ENCODE results near the gene SGTA.

The SGTA gene

DNA sequence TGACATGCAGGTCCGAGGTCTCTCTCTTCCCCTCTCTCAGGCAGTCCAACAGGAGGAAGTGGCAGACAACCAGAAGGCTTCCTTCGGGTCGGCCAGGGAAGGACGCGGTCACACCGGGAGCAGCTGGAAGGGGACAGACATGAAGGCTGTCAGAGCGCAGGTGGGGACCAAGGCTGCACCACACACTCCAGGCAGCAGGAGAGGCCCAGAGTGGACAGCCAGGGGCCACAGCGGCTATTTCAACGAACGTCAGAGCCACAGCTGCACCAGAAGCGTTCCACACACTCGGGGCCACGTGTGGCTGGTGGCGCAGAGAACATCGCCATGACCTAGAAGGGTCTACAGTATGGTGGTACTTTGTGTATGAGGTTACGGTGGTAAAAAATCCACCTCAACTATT, 27.3 kb downstream of the SGTA start:
- Histone ChIP-seq H3K9ac (peak overlapping the region in 2 of 11 experiments; percentile 69 to 75; a peak in 3 of 22 replicates), H3K36me3 (peaks cover 58 to 88% (median 79%) of the 10 kb centered on the region in 11 experiments), H4K20me1 (peaks cover 7 to 81% (median 54%) of the 10 kb centered on the region in 11 experiments; a peak in 21 of 22 replicates), H3K27me3 (no peaks in the 10 kb centered on the region), H3K27ac (peak overlapping the region in 1 of 11 experiments; percentile 4; a peak in 1 of 22 replicates), H3K4me1 (peaks cover 20 to 62% (median 50%) of the 10 kb centered on the region in 10 experiments), H3K9me3 (replicated peaks in 1 of 11) (no peaks in the 10 kb centered on the region), H3K4me2 (peak overlapping the region in 4 of 11 experiments; percentile 89 to 97 (median 92); a peak in 7 of 22 replicates), H3K4me3 (no peak overlapping the region)
- no peak for TF ChIP-seq Cebpa-rat (IDR thresholded peaks at IDR 0.05)

DNA sequence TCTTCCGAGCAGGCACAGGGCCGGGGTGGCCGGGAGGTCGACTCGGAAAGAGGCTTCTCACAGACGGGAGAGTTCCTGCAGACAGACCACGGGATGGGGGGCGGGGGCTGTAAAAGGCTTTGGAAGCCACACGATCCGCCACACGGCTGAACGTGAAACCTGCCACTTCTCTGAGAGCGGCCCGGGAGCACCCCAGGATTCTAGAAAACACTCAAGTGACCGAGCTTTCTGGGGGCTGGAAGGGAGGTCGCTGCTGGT, 27.7 kb downstream of the SGTA start:
- Histone ChIP-seq H3K4me3 (no peak overlapping the region), H4K20me1 (peaks cover 7 to 77% (median 50%) of the 10 kb centered on the region in 11 experiments; a peak in 20 of 22 replicates), H3K9ac (peak overlapping the region in 1 of 11 experiments; percentile 75; a peak in 1 of 22 replicates), H3K4me1 (peaks cover 24 to 62% (median 51%) of the 10 kb centered on the region in 10 experiments), H3K27ac (no peak overlapping the region), H3K36me3 (peaks cover 54 to 84% (median 74%) of the 10 kb centered on the region in 11 experiments), H3K27me3 (no peaks in the 10 kb centered on the region), H3K4me2 (peak overlapping the region in 2 of 11 experiments; percentile 89 to 93; a peak in 3 of 22 replicates), H3K9me3 (replicated peaks in 1 of 11) (no peaks in the 10 kb centered on the region)
- no peak for TF ChIP-seq Cebpa-rat (IDR thresholded peaks at IDR 0.05)

DNA sequence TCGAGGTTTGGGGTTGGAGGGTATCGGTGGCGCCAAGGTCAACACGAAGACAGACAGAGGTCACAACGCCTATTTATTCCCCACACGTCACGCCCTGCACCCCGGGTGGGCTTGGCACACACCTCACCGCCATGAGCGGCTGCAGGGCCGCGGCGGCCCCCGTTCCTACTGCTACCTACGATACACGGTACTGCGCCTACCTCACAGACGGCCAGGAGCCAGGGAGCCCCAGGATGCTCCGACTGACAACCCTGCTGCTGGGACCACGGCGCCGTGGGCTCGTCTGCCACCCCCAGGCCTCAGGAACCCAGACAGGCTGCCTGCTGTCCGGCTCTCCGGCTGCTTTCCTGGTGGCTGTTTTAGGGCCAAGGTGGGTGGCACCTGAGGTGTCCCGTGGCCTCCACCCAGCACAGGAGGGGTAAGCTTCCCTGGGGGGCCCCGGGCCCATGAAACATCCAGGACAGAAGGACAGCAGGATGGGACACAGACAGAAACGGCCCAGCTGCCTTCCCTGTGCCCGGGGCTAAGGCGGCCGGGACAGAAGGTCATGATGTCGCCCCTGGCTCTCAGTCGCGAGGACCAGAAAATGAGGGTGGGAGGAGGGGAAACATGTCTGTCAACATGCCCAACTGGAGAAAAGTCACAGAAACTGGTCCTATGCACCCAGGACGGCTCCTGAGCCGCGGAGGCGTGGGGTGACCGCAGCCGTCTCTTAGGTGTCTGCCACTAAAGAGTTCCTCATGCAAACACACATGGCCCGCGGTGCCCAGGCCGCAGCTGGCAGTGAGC, 28.2 kb downstream of the SGTA start:
- peaks cover 7 to 73% (median 45%) of the 10 kb centered on the region in 11 experiments; a peak in 20 of 22 replicates for H4K20me1 ChIP-seq
- H3K36me3 ChIP-seq = peaks cover 54 to 79% (median 71%) of the 10 kb centered on the region in 11 experiments
- no peak for TF ChIP-seq Cebpa-rat (IDR thresholded peaks at IDR 0.05)
- no peak overlapping the region for H3K4me3 ChIP-seq
- peaks cover 21 to 62% (median 50%) of the 10 kb centered on the region in 10 experiments for H3K4me1 ChIP-seq
- no peak overlapping the region for H3K27ac ChIP-seq
- no peaks in the 10 kb centered on the region for H3K9me3 ChIP-seq (replicated peaks in 1 of 11)
- H3K27me3 ChIP-seq = no peaks in the 10 kb centered on the region
- H3K9ac ChIP-seq = no peak overlapping the region
- no peak overlapping the region for H3K4me2 ChIP-seq

DNA sequence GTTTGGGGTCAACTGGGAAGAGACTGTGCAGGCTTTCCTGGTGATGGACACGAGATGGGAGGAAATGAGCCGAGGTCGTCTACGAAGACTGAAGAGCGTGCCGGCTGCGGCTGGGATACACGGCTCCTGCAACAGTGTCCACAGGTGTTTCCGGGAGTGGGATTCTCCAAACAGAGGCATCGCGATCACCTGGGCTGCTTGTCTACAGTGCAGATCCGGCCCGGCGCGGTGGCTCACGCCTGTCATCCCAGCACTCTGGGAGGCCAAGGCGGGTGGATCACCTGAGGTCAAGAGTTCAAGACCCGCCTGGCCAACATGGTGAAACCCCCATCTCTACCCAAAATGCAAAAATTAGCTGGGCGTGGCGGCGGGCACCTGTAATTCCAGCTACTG, 31.6 kb downstream of the SGTA start:
- TF ChIP-seq Cebpa-rat (IDR thresholded peaks at IDR 0.05) = no peak
- H3K36me3 ChIP-seq = peaks cover 30 to 44% (median 38%) of the 10 kb centered on the region in 11 experiments
- H4K20me1 ChIP-seq = peaks cover 0 to 38% (median 13%) of the 10 kb centered on the region in 11 experiments; a peak in 16 of 22 replicates
- H3K27me3 ChIP-seq = no peaks in the 10 kb centered on the region
- H3K27ac ChIP-seq = no peak overlapping the region
- peaks cover 11 to 51% (median 30%) of the 10 kb centered on the region in 10 experiments for H3K4me1 ChIP-seq
- no peak overlapping the region for H3K4me3 ChIP-seq
- peak overlapping the region in 9 of 11 experiments; percentile 30 to 64 (median 38); a peak in 9 of 22 replicates for H3K4me2 ChIP-seq
- no peak overlapping the region for H3K9ac ChIP-seq
- no peaks in the 10 kb centered on the region for H3K9me3 ChIP-seq (replicated peaks in 1 of 11)

DNA sequence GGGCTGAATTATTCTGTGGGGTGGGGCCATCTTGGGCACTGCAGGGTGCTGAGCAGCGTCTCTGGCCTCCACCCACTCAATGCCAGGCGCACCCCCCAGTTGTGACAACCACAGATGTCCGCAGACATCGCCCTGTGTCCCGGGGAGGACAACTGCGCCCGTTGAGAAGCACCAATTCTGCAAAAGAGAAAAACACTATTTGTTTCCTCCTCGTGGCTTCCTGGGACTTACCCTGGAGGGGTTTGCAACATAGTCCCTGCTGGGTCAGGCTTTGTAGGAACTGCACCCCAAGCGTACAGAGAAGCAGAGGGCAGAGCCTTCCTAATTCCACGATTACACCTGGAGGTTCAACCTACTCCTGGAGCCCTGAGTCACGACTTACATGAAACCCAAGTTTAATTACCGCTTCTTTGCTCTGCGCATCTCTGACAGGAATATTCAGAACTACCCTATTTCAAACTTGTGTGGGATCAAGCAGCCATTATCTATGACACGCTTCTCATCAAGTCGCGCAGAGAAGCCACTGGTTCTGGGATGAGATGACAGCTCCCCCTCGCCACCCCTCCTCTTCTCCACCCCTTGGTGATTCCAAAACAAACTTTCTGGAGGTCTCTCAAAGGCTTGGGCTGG, 32.1 kb downstream of the SGTA start:
- Histone ChIP-seq H3K9me3 (replicated peaks in 1 of 11) (no peaks in the 10 kb centered on the region), H3K27ac (0 out of 22 replicates have a peak overlapping the region, but pooled peaks of 1 of the 11 experiments have one; percentile 6), H3K36me3 (peaks cover 26 to 39% (median 33%) of the 10 kb centered on the region in 11 experiments), H3K9ac (peak overlapping the region in 2 of 11 experiments; percentile 4 to 28; a peak in 1 of 22 replicates), H4K20me1 (peaks cover 0 to 33% (median 9%) of the 10 kb centered on the region in 11 experiments; a peak in 10 of 22 replicates), H3K4me1 (peaks cover 11 to 46% (median 28%) of the 10 kb centered on the region in 10 experiments), H3K4me2 (peak overlapping the region; percentile 3 to 64 (median 38); a peak in 16 of 22 replicates), H3K4me3 (no peak overlapping the region), H3K27me3 (no peaks in the 10 kb centered on the region)
- TF ChIP-seq Cebpa-rat (IDR thresholded peaks at IDR 0.05) = no peak

DNA sequence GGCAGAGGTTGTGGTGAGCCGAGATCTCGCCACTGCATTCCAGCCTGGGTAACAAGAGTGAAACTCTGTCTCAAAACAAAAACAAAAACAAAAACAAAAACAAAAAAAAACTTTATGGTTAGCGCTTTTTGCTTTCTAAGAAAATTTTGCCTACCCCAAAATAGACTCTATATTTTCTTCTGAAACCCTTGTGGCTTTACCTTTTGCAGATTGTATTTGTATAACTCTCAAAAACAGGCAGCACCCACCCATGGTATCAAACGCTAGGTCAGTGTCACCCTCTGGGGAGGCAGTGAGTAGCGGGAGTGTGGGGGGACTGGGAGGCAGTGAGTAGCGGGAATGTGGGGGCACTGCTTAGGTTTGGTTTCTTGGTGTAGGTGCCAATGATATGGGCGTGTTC, 35.7 kb downstream of the SGTA start:
- Histone ChIP-seq H3K4me2 (no peak overlapping the region), H3K36me3 (peaks cover 0 to 4% (median 0%) of the 10 kb centered on the region in 11 experiments; a peak in 4 of 22 replicates), H3K9ac (no peak overlapping the region), H3K9me3 (replicated peaks in 1 of 11) (no peaks in the 10 kb centered on the region), H3K4me1 (peaks cover 11 to 45% (median 24%) of the 10 kb centered on the region in 10 experiments), H3K27ac (no peak overlapping the region), H4K20me1 (no peaks in the 10 kb centered on the region), H3K27me3 (no peaks in the 10 kb centered on the region), H3K4me3 (no peak overlapping the region)
- no peak for TF ChIP-seq Cebpa-rat (IDR thresholded peaks at IDR 0.05)

DNA sequence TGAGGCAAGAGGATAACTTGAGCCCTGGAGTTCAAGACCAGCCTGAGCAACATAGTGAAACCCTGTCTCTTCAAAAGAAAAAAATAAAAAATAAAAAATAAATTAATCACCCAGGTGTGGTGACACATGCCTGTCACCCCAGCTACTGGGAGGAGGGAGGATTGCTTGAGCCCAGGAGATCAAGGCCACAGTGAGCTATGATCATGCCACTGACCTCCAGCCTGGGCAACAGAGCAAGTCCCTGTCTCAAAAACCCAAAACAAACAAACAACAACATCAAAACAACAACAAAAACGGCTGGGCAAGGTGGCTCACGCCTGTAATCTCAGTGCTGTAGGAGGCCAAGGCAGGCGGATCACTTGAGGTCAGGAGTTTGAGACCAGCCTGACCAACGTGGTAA, 39.0 kb downstream of the SGTA start:
- H3K36me3 ChIP-seq = no peaks in the 10 kb centered on the region
- peaks cover 0 to 5% (median 0%) of the 10 kb centered on the region in 11 experiments; a peak in 3 of 22 replicates for H4K20me1 ChIP-seq
- H3K27me3 ChIP-seq = no peaks in the 10 kb centered on the region; a peak in 2 of 22 replicates
- peaks cover 1 to 28% (median 10%) of the 10 kb centered on the region in 10 experiments for H3K4me1 ChIP-seq
- no peak overlapping the region for H3K9ac ChIP-seq
- no peaks in the 10 kb centered on the region for H3K9me3 ChIP-seq (replicated peaks in 1 of 11)
- no peak for TF ChIP-seq Cebpa-rat (IDR thresholded peaks at IDR 0.05)
- H3K4me3 ChIP-seq = no peak overlapping the region
- no peak overlapping the region for H3K4me2 ChIP-seq
- no peak overlapping the region for H3K27ac ChIP-seq

DNA sequence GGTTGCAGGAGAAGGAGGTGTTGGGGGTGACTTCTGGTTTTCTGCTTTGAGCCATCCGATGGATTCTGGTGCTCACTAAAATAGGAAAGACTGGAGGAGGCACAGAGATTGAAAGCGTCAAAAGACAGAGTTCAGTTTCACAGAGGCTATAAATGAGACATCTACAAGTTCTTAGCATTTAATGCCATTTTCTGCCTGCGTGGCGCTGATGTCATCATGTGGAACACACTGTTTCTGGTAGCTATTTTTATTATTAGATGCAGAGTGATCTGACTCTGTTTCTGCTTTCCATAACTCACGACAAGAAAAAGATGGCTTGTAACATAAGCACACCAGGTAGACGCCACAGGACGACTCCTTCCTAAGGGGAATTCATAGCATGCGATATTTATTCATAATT, 40.0 kb downstream of the SGTA start:
- no peak overlapping the region for H3K9ac ChIP-seq
- no peaks in the 10 kb centered on the region; a peak in 2 of 22 replicates for H3K27me3 ChIP-seq
- peaks cover 11 to 28% (median 13%) of the 10 kb centered on the region in 10 experiments; a peak in 19 of 20 replicates for H3K4me1 ChIP-seq
- H3K27ac ChIP-seq = no peak overlapping the region
- no peak for TF ChIP-seq Cebpa-rat (IDR thresholded peaks at IDR 0.05)
- H3K4me3 ChIP-seq = no peak overlapping the region
- no peaks in the 10 kb centered on the region for H3K9me3 ChIP-seq (replicated peaks in 1 of 11)
- H3K36me3 ChIP-seq = peaks cover 0 to 4% (median 0%) of the 10 kb centered on the region in 11 experiments; a peak in 2 of 22 replicates
- no peak overlapping the region for H3K4me2 ChIP-seq
- H4K20me1 ChIP-seq = peaks cover 0 to 14% (median 3%) of the 10 kb centered on the region in 11 experiments; a peak in 7 of 22 replicates

DNA sequence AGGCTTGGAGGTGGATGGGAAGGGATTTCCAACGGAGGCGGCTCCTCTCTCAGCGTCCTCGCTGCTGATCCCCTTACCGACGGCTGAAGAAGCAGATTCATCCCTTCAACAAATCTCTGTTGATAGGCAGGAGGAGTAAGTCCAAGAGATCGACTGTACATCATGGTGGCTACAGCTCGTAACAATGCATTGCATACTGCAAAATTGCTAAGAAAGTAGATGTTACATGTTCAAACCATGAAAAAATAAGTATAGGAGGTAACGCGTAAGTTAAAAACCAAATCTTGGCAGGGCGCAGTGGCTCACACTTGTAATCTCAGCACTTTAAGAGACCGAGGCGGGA, 42.8 kb downstream of the SGTA start:
- Histone ChIP-seq H3K9ac (no peak overlapping the region), H3K36me3 (peaks cover 20 to 28% (median 23%) of the 10 kb centered on the region in 11 experiments), H3K4me3 (peak overlapping the region in 6 of 10 experiments; percentile 75 to 98 (median 90); a peak in 4 of 20 replicates), H3K4me2 (peak overlapping the region in 9 of 11 experiments; percentile 24 to 86 (median 54); a peak in 15 of 22 replicates), H3K27me3 (no peaks in the 10 kb centered on the region; a peak in 2 of 22 replicates), H3K9me3 (replicated peaks in 1 of 11) (peaks cover 0 to 14% (median 10%) of the 10 kb centered on the region in 11 experiments; a peak in 16 of 22 replicates), H4K20me1 (peaks cover 4 to 40% (median 20%) of the 10 kb centered on the region in 11 experiments; a peak in 18 of 22 replicates), H3K4me1 (peaks cover 12 to 35% (median 26%) of the 10 kb centered on the region in 10 experiments), H3K27ac (no peak overlapping the region)
- no peak for TF ChIP-seq Cebpa-rat (IDR thresholded peaks at IDR 0.05)

All from BLaER1 treated with 17β-estradiol and CSF1 and Interleukin-3, amounts not matched to agents 10 nM and 100 nM (cell line).